ENCODE results near the gene BTRC. TPM values are rescaled to one million over a fixed set of nuclear protein-coding genes. Genes with fewer than 3 reads are reported as not detected.
"Not testable (repeated sequence)": the region's sequence is repeated elsewhere in the genome, so short reads cannot be mapped to it uniquely, and the experiment has no call there.

The BTRC gene
- total RNA-seq, 4 donors from 2014 or later = 14.7 to 23.0 (median 16.8) TPM

DNA sequence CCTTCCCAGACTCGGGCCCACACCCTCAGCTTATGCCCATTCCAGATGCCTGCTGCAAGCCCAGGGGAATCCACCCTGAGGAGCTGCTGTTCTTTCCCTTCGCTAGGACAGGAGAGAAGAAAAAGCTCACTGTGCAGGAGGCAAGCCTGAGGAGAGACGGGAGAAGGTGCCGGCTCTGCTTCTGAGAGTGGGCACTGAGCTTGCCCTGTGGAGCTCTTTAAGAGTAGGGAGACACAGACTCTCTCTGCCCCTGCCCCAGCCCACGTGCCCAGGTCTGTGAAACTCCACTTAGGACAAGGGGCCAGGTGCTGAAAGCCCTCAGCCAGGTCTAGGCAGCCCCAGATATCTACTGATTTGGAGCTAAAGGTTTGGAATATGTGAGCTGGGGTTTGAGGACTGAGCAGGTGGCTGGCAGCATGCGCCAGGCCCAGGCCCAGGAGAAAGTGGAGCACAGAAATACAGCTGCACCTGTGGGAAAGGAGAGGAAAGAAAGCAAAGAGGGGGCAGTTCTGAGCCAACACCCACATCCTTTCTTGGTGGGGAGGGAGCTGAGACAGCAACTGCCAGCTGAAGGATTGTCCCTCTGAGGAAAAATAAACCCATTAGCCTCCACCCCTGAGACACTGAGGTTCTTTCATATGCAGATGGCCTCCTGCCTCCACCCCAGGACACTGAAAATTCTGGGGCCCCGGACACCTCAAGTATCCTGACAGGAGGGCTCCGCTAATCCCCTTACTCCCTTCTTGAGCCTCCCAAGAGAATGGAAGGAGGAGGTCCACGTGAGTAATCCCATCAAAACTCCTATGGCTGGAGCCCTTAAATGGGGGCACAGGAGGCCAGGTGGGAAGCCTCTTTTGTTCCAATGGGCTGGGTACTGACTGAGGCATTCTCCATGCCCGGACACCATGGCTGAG, 226.8 kb downstream of the BTRC start:
- WGBS, 2 donors = 84 to 89% methylated on average over 10 of the region's 10 CpGs
- intact Hi-C loops (cut with DNase I; ENCODE audit: low total_unique reads) = no loop called here
- TF ChIP-seq, protein P1, sequence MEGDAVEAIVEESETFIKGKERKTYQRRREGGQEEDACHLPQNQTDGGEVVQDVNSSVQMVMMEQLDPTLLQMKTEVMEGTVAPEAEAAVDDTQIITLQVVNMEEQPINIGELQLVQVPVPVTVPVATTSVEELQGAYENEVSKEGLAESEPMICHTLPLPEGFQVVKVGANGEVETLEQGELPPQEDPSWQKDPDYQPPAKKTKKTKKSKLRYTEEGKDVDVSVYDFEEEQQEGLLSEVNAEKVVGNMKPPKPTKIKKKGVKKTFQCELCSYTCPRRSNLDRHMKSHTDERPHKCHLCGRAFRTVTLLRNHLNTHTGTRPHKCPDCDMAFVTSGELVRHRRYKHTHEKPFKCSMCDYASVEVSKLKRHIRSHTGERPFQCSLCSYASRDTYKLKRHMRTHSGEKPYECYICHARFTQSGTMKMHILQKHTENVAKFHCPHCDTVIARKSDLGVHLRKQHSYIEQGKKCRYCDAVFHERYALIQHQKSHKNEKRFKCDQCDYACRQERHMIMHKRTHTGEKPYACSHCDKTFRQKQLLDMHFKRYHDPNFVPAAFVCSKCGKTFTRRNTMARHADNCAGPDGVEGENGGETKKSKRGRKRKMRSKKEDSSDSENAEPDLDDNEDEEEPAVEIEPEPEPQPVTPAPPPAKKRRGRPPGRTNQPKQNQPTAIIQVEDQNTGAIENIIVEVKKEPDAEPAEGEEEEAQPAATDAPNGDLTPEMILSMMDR (IDR thresholded peaks at IDR 0.05) = no peak
- no peak for TF ChIP-seq POLR2A (IDR thresholded peaks at IDR 0.05)
- DNase-seq (ENCODE audit: low spot score in 2 of 2) = no peak
- H3K4me3 ChIP-seq (ENCODE audit: low read depth, poor library complexity, severe bottlenecking) = no peak overlapping the region

- 90 to 91% methylated on average over 9 of the region's 9 CpGs for WGBS, 2 donors
- no peak overlapping the region for H3K4me3 ChIP-seq (ENCODE audit: low read depth, poor library complexity, severe bottlenecking)
- intact Hi-C loops (cut with DNase I; ENCODE audit: low total_unique reads) = no loop called here
- TF ChIP-seq, protein P1 (IDR thresholded peaks at IDR 0.05) = no peak
- no peak for TF ChIP-seq POLR2A (IDR thresholded peaks at IDR 0.05)
- no peak for DNase-seq (ENCODE audit: low spot score in 2 of 2)
Observed at GRCh38 chr10:101585841-101586240, 231.9 kb downstream of the BTRC start.

DNA sequence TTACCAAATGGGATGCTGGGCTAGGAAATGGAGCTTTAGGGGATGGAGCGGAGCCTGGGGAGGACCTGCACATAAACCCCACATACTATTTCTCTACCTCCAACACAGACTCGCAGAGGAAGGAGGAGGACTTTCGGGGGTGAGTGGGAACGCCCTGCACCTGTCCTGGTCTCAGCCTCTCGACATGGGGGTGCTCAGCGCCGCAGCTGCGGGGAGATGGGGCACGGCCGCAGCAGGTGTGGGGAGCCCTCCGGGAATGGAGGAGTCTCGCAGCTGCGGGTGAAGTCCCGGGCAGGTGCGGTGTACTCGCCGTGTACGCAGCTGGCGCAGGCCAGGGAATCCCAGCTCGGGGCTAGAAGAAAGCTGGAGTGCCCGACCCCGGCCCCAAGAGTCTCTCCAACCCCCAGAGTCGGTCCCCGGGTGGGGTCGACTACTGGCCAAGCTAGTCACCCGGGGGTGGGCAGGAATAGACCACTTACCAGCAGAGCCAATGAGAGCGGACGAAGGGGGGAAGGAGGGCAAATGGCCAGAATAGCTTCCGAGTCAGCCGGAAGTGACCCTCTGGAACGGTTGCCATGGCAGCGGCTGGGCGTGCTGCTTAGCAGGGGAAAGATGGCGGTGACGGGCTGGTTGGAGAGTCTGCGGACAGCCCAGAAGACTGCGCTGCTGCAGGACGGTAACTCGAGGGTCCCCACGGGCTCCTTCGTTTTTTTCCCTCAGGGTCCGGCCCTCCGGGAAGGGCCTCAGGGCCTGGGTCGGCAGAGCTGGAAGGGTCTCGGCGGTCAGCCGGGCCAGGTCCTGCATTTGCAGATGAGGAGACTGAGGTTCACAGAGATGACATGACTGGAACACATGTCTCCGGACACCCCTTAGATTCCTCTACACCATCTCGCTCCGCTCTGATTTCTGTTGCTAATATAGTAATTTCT, 234.0 kb downstream of the BTRC start, which contains the start of the genes DPCD and POLL:
DPCD (plus strand) TSS at position 597 of the 929 bp plus-strand sequence; CDS start at position 613, 16 bp downstream.
POLL (minus strand) TSS at position 533 of the 929 bp plus-strand sequence. CDS start 897 bp downstream, outside the sequence.
- H3K4me3 ChIP-seq (ENCODE audit: low read depth, poor library complexity, severe bottlenecking) = peak within 1 kb of the TSS; percentile 67
- TF ChIP-seq, protein P1 (IDR thresholded peaks at IDR 0.05) = no peak
- no peak for TF ChIP-seq POLR2A (IDR thresholded peaks at IDR 0.05)
- intact Hi-C loops (cut with DNase I; ENCODE audit: low total_unique reads) = no loop called here
- 1% methylated on average over 36 to 50 of the region's 50 CpGs for WGBS, 2 donors
- peak; percentile 95 to 99 for DNase-seq (ENCODE audit: low spot score in 2 of 2)

- 57 to 61% methylated on average over 5 of the region's 5 CpGs for WGBS, 2 donors
- intact Hi-C loops (cut with DNase I; ENCODE audit: low total_unique reads) = no loop called here
- no peak overlapping the region for H3K4me3 ChIP-seq (ENCODE audit: low read depth, poor library complexity, severe bottlenecking)
- DNase-seq (ENCODE audit: low spot score in 2 of 2) = no peak
- TF ChIP-seq, protein P1 (IDR thresholded peaks at IDR 0.05) = no peak
- no peak for TF ChIP-seq POLR2A (IDR thresholded peaks at IDR 0.05)
Observed at GRCh38 chr10:101588879-101589278, 234.9 kb downstream of the BTRC start.

DNA sequence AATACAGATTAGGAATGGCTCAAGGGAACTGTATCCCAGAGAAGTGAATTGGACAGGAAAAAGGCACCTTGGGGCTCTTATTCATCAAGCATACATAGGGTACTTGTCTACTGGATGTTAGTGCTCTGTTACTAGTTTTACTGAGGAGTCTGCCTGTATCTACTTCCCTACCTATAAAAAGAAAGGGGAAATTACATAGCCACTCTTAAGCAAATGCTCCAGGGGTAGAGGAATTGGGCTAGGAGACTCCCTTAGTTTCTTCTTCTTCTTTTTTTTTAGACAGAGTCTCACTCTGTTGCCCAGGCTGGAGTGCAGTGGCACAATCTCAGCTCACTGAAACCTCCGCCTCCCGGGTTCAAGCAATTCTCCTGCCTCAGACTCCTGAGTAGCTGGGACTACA, 239.4 kb downstream of the BTRC start:
- DNase-seq (ENCODE audit: low spot score in 2 of 2); H3K4me3 ChIP-seq (ENCODE audit: low read depth, poor library complexity, severe bottlenecking); intact Hi-C loops (cut with DNase I; ENCODE audit: low total_unique reads): not testable (repeated sequence)
- 93 to 94% methylated on average over 2 of the region's 2 CpGs for WGBS, 2 donors

All from lower leg skin (tissue), 4 donors.